Activated CD4-positive, alpha-beta T cell treated with anti-CD3 and anti-CD28 coated beads, Interleukin-2, amount 10 ng/mL, durations not matched to agents 24 days and 14 days (primary cell): ENCODE measurements around the gene CFAP61. TPM values are rescaled to one million over a fixed set of nuclear protein-coding genes. Genes with fewer than 3 reads are reported as not detected.
A peak's percentile ranks its signal among the peaks of the same experiment; 100 is the strongest.
"Not testable (repeated sequence)": the region's sequence is repeated elsewhere in the genome, so short reads cannot be mapped to it uniquely, and the experiment has no call there.

Source experiments
- DNase-seq: peaks from one replicate; pipeline ENCODE4 v3.0.0; 2022
- H3K27ac Mint-ChIP-seq: one replicate; pipeline ENCODE4 v1.8.0; 2022; ENCODE audit warnings: mild to moderate bottlenecking, mixed read lengths
- H3K27me3 Mint-ChIP-seq: one replicate; pipeline ENCODE4 v1.8.0; 2022; ENCODE audit warnings: mixed read lengths
- H3K36me3 Mint-ChIP-seq: one replicate; pipeline ENCODE4 v1.8.0; 2022; ENCODE audit warnings: low read depth, mild to moderate bottlenecking, mixed read lengths
- H3K4me1 Mint-ChIP-seq: one replicate; pipeline ENCODE4 v1.8.0; 2021; ENCODE audit warnings: mixed read lengths
- H3K4me3 Mint-ChIP-seq: one replicate; pipeline ENCODE4 v1.8.0; 2022; ENCODE audit warnings: mild to moderate bottlenecking, moderate library complexity, mixed read lengths
- H3K9me3 Mint-ChIP-seq: one replicate; pipeline ENCODE4 v1.8.0; 2021; ENCODE audit warnings: mixed read lengths
- intact Hi-C: fragments of 100-400 bp; cut with micrococcal nuclease; formaldehyde crosslinking; loops from one replicate; pipeline ENCODE4 v1.15.1; 2023
- total RNA-seq: library from RNA; stranded (reverse); gene quantifications from 2 replicates; pipeline ENCODE4 v1.2.3, GENCODE V29; 2022

CFAP61 gene
- total RNA-seq, 1 donor from 2014 or later = not detected

GRCh38 chr20:20331156-20331555, 278.8 kb downstream of the CFAP61 start:
- H3K4me3 Mint-ChIP-seq = no peak overlapping the region
- no peak overlapping the region for H3K27ac Mint-ChIP-seq
- intact Hi-C loops = no loop called here
- H3K4me1 Mint-ChIP-seq = peaks cover 2% of the 10 kb centered on the region
- H3K36me3 Mint-ChIP-seq = no peaks in the 10 kb centered on the region
- H3K9me3 Mint-ChIP-seq = no peaks in the 10 kb centered on the region
- H3K27me3 Mint-ChIP-seq = peaks cover 7% of the 10 kb centered on the region
- no peak for DNase-seq

- Mint-ChIP-seq H3K4me1 (peaks cover 2% of the 10 kb centered on the region), H3K27ac (no peak overlapping the region), H3K9me3 (peaks cover 2% of the 10 kb centered on the region), H3K36me3 (no peaks in the 10 kb centered on the region), H3K4me3 (no peak overlapping the region), H3K27me3 (peaks cover 7% of the 10 kb centered on the region)
- no peak for DNase-seq
- intact Hi-C loops = no loop called here
Measured at GRCh38 chr20:20331817-20332216, 279.5 kb downstream of the CFAP61 start.

GRCh38 chr20:20333866-20334265, 281.5 kb downstream of the CFAP61 start:
- peaks cover 2% of the 10 kb centered on the region for H3K4me1 Mint-ChIP-seq
- H3K27me3 Mint-ChIP-seq = peaks cover 4% of the 10 kb centered on the region
- no peak overlapping the region for H3K27ac Mint-ChIP-seq
- H3K9me3 Mint-ChIP-seq = peaks cover 8% of the 10 kb centered on the region
- no peaks in the 10 kb centered on the region for H3K36me3 Mint-ChIP-seq
- intact Hi-C loops = no loop called here
- DNase-seq = no peak
- no peak overlapping the region for H3K4me3 Mint-ChIP-seq

- intact Hi-C loops = no loop called here
- DNase-seq = no peak
- peaks cover 4% of the 10 kb centered on the region for H3K27me3 Mint-ChIP-seq
- H3K4me1 Mint-ChIP-seq = peaks cover 2% of the 10 kb centered on the region
- peaks cover 8% of the 10 kb centered on the region for H3K9me3 Mint-ChIP-seq
- H3K4me3 Mint-ChIP-seq = no peak overlapping the region
- no peaks in the 10 kb centered on the region for H3K36me3 Mint-ChIP-seq
- no peak overlapping the region for H3K27ac Mint-ChIP-seq
Measured at GRCh38 chr20:20334489-20334888, 282.2 kb downstream of the CFAP61 start.

GRCh38 chr20:20338133-20338730, 285.9 kb downstream of the CFAP61 start:
- Mint-ChIP-seq H3K4me3 (no peak overlapping the region), H3K27ac (no peak overlapping the region), H3K36me3 (no peaks in the 10 kb centered on the region), H3K9me3 (peaks cover 8% of the 10 kb centered on the region), H3K27me3 (no peaks in the 10 kb centered on the region), H3K4me1 (peaks cover 2% of the 10 kb centered on the region)
- no peak for DNase-seq
- intact Hi-C loops = no loop called here

- Mint-ChIP-seq H3K4me1 (no peaks in the 10 kb centered on the region), H3K27me3 (no peaks in the 10 kb centered on the region), H3K4me3 (no peak overlapping the region), H3K9me3 (peaks cover 8% of the 10 kb centered on the region), H3K27ac (no peak overlapping the region), H3K36me3 (no peaks in the 10 kb centered on the region)
- intact Hi-C loops = no loop called here
- DNase-seq = no peak
Measured at GRCh38 chr20:20340443-20340842, 288.1 kb downstream of the CFAP61 start.

GRCh38 chr20:20341371-20341770, 289.0 kb downstream of the CFAP61 start:
- intact Hi-C loops = no loop called here
- H3K9me3 Mint-ChIP-seq = peaks cover 8% of the 10 kb centered on the region
- no peaks in the 10 kb centered on the region for H3K36me3 Mint-ChIP-seq

GRCh38 chr20:20342066-20342465, 289.7 kb downstream of the CFAP61 start:
- intact Hi-C loops = no loop called here
- H3K36me3 Mint-ChIP-seq = no peaks in the 10 kb centered on the region
- H3K4me3 Mint-ChIP-seq = no peak overlapping the region
- H3K4me1 Mint-ChIP-seq = no peaks in the 10 kb centered on the region
- DNase-seq = no peak
- no peak overlapping the region for H3K27ac Mint-ChIP-seq
- H3K27me3 Mint-ChIP-seq = peaks cover under 1% of the 10 kb centered on the region
- H3K9me3 Mint-ChIP-seq = peaks cover 4% of the 10 kb centered on the region

More at GRCh38 chr20:20341371-20341770, 289.0 kb downstream of the CFAP61 start:
- Mint-ChIP-seq H3K27ac (no peak overlapping the region), H3K27me3 (no peaks in the 10 kb centered on the region), H3K4me1 (no peaks in the 10 kb centered on the region), H3K4me3 (no peak overlapping the region)
- no peak for DNase-seq

GRCh38 chr20:20343932-20344331, 291.6 kb downstream of the CFAP61 start:
- Mint-ChIP-seq H3K4me3 (no peak overlapping the region), H3K4me1 (no peaks in the 10 kb centered on the region), H3K27me3 (peaks cover 2% of the 10 kb centered on the region), H3K27ac (no peak overlapping the region), H3K36me3 (no peaks in the 10 kb centered on the region), H3K9me3 (no peaks in the 10 kb centered on the region)
- intact Hi-C loops = no loop called here
- no peak for DNase-seq

- no peak for DNase-seq
- peaks cover 5% of the 10 kb centered on the region for H3K27me3 Mint-ChIP-seq
- H3K4me3 Mint-ChIP-seq = no peak overlapping the region
- intact Hi-C loops = no loop called here
- no peak overlapping the region for H3K27ac Mint-ChIP-seq
- H3K36me3 Mint-ChIP-seq = no peaks in the 10 kb centered on the region
- no peaks in the 10 kb centered on the region for H3K4me1 Mint-ChIP-seq
- no peaks in the 10 kb centered on the region for H3K9me3 Mint-ChIP-seq
Measured at GRCh38 chr20:20344476-20344875, 292.1 kb downstream of the CFAP61 start.

GRCh38 chr20:20353576-20353975, 301.2 kb downstream of the CFAP61 start:
- H3K4me3 Mint-ChIP-seq = no peak overlapping the region

GRCh38 chr20:20355503-20355902, 303.2 kb downstream of the CFAP61 start:
- H3K27ac Mint-ChIP-seq, DNase-seq, intact Hi-C loops, H3K36me3 Mint-ChIP-seq, H3K4me3 Mint-ChIP-seq: not testable (repeated sequence)
- H3K4me1 Mint-ChIP-seq = peaks cover 12% of the 10 kb centered on the region
- peaks cover 17% of the 10 kb centered on the region for H3K9me3 Mint-ChIP-seq
- peaks cover 13% of the 10 kb centered on the region for H3K27me3 Mint-ChIP-seq

More at GRCh38 chr20:20353576-20353975, 301.2 kb downstream of the CFAP61 start:
- intact Hi-C loops = no loop called here
- peaks cover 4% of the 10 kb centered on the region for H3K4me1 Mint-ChIP-seq
- H3K9me3 Mint-ChIP-seq = peaks cover 18% of the 10 kb centered on the region
- H3K27ac Mint-ChIP-seq = no peak overlapping the region
- H3K36me3 Mint-ChIP-seq = no peaks in the 10 kb centered on the region
- H3K27me3 Mint-ChIP-seq = peaks cover 8% of the 10 kb centered on the region
- no peak for DNase-seq

- intact Hi-C loops = no loop called here
- Mint-ChIP-seq H3K4me1 (peaks cover 24% of the 10 kb centered on the region), H3K27ac (no peak overlapping the region), H3K27me3 (peaks cover 40% of the 10 kb centered on the region), H3K4me3 (no peak overlapping the region), H3K36me3 (peaks cover 2% of the 10 kb centered on the region), H3K9me3 (peaks cover 7% of the 10 kb centered on the region)
- DNase-seq = no peak
Measured at GRCh38 chr20:20358801-20359200, 306.5 kb downstream of the CFAP61 start.

GRCh38 chr20:20359628-20360027, 307.3 kb downstream of the CFAP61 start:
- Mint-ChIP-seq H3K4me3 (no peak overlapping the region), H3K9me3 (peaks cover 4% of the 10 kb centered on the region), H3K36me3 (peaks cover 2% of the 10 kb centered on the region), H3K27ac (no peak overlapping the region), H3K4me1 (peaks cover 24% of the 10 kb centered on the region), H3K27me3 (peaks cover 44% of the 10 kb centered on the region)
- no peak for DNase-seq
- intact Hi-C loops = loop anchor here (1.0 to 10.0 kb wide), 4 partner anchors 48 to 1345 kb away; partner anchors contain the start of gene PAX1

GRCh38 chr20:20360464-20360863, 308.1 kb downstream of the CFAP61 start:
- peak; percentile 74 for DNase-seq
- H3K9me3 Mint-ChIP-seq = no peaks in the 10 kb centered on the region
- peaks cover 26% of the 10 kb centered on the region for H3K4me1 Mint-ChIP-seq
- peak overlapping the region; percentile 1 for H3K27ac Mint-ChIP-seq
- peaks cover 2% of the 10 kb centered on the region for H3K36me3 Mint-ChIP-seq
- intact Hi-C loops = loop anchor here (1.0 to 10.0 kb wide), 4 partner anchors 47 to 1344 kb away; partner anchors contain the start of gene PAX1
- H3K27me3 Mint-ChIP-seq = peaks cover 50% of the 10 kb centered on the region
- no peak overlapping the region for H3K4me3 Mint-ChIP-seq
